K562 (cell line): ENCODE measurements around the gene PHF21A. TPM values are rescaled to one million over a fixed set of nuclear protein-coding genes. Genes with fewer than 3 reads are reported as not detected.

Experiments used
- ATAC-seq: fragments of 200-7000 bp; cut with Tn5 transposase; 3 replicates; pipeline ENCODE4 v1.9.1; 2020; ENCODE audit warnings: moderate library complexity
- BruUV-seq: library from RNA; stranded (reverse); fragments of 400-500 nt; replicated peaks from 2 replicates; lab custom pipeline; 2021; lab: Mats Ljungman, UMichigan
- CTCF ChIA-PET: fragments of 300-600 bp; formaldehyde crosslinking; extraction: SDS; loops from one replicate; lab custom pipeline; 2021; ENCODE audit warnings: low intra/inter-chr PET ratio; lab: Yijun Ruan, JAX
- POLR2A ChIA-PET: fragments of 300-600, 350-650 bp; sonication (Branson Sonifier 250); formaldehyde crosslinking; extraction: SDS; loops from one replicate; lab custom pipeline; 2021; ENCODE audit warnings: antibody characterized with exemption, inconsistent platforms; lab: Yijun Ruan, JAX
- DNase-seq, 4 experiments: peaks; one replicate each; pipeline versions ENCODE4 v3.0.0 to v3.0.0-alpha.2; 2011 to 2018; ENCODE audit warnings: low spot score in 3 of 4, mixed read lengths in 3 of 4; ENCODE audit errors: extremely low read depth in 1 of 4
- FAIRE-seq: peaks from 2 replicates; lab custom pipeline; 2011; peaks lifted over from hg19 to GRCh38; lab: Jason Lieb, UNC
- H2AFZ ChIP-seq: 2 replicates; pipeline ENCODE4 v1.6.0; 2011; ENCODE audit warnings: low read depth, low read length, control low read depth, inconsistent platforms
- H3K27ac ChIP-seq: fragments of 200-600 bp; 3 replicates; pipeline ENCODE4 v1.8.0; 2011; ENCODE audit warnings: low read depth, mild to moderate bottlenecking, control low read depth, inconsistent platforms, low read length, moderate library complexity, mixed read lengths; ENCODE audit errors: extremely low read depth
- H3K27me3 ChIP-seq, 2 experiments: fragments of 300-600 bp in 1 of 2; 2 replicates in 1 of 2; 3 replicates in 1 of 2; pipeline versions ENCODE4 v1.6.0 to v1.8.0; 2011; ENCODE audit warnings: inconsistent platforms in 2 of 2, low read length in 2 of 2, mild to moderate bottlenecking in 1 of 2, mixed read lengths in 1 of 2, moderate library complexity in 1 of 2; ENCODE audit not compliant: control insufficient read depth in 2 of 2, insufficient read depth in 2 of 2
- H3K36me3 ChIP-seq: fragments of 300-600 bp; 3 replicates; pipeline ENCODE4 v1.8.0; 2011; ENCODE audit warnings: mild to moderate bottlenecking, low read length, inconsistent platforms; ENCODE audit not compliant: control insufficient read depth, insufficient read depth
- H3K4me1 ChIP-seq, 2 experiments: fragments of 200-600 bp in 1 of 2; replicated peaks in 1 of 2; 2 replicates in 1 of 2; 3 replicates in 1 of 2; pipeline versions ENCODE4 v1.5.1 to v1.8.0; 2011; ENCODE audit warnings: inconsistent platforms in 2 of 2, low read length in 2 of 2, mild to moderate bottlenecking in 1 of 2, mixed read lengths in 1 of 2, moderate library complexity in 1 of 2; ENCODE audit not compliant: control insufficient read depth in 2 of 2, insufficient read depth in 2 of 2
- H3K4me2 ChIP-seq: 2 replicates; pipeline ENCODE4 v1.6.1; 2011; ENCODE audit warnings: low read length, control low read depth, inconsistent platforms, mixed read lengths; ENCODE audit not compliant: insufficient read depth
- H3K4me3 ChIP-seq: fragments of 200-600 bp; sonication (generic), shearing (Covaris generic); 2 replicates; pipeline ENCODE4 v1.5.1; 2016; ENCODE audit warnings: control low read depth, inconsistent platforms
- H3K79me2 ChIP-seq: fragments of 200-600 bp; 3 replicates; pipeline ENCODE4 v1.8.0; 2011; ENCODE audit warnings: low read length, inconsistent platforms; ENCODE audit not compliant: control insufficient read depth, insufficient read depth
- H3K9ac ChIP-seq, 2 experiments: 2 replicates each; pipeline versions ENCODE4 v1.6.0 to v1.6.1; 2011; ENCODE audit warnings: low read depth in 2 of 2, low read length in 2 of 2, control low read depth in 1 of 2, inconsistent platforms in 1 of 2, mild to moderate bottlenecking in 1 of 2, mixed read lengths in 1 of 2; ENCODE audit not compliant: insufficient read depth in 1 of 2
- H3K9me1 ChIP-seq: one replicate; pipeline ENCODE4 v1.6.0; 2011; ENCODE audit warnings: inconsistent platforms, mild to moderate bottlenecking, low read length, moderate library complexity; ENCODE audit not compliant: control insufficient read depth, insufficient read depth
- H3K9me3 ChIP-seq: replicated peaks from 2 replicates; pipeline ENCODE4 v1.5.1; 2011; ENCODE audit warnings: low read depth, low read length, inconsistent platforms; ENCODE audit not compliant: control insufficient read depth, insufficient read depth
- H4K20me1 ChIP-seq: replicated peaks from 2 replicates; pipeline ENCODE4 v1.6.1; 2011; ENCODE audit warnings: low read length, inconsistent platforms, mixed read lengths; ENCODE audit not compliant: control insufficient read depth, insufficient read depth
- KLF16 ChIP-seq: IDR thresholded peaks from 2 replicates; pipeline ENCODE4 v1.6.1; 2016; ENCODE audit warnings: antibody characterized with exemption
- MAX ChIP-seq: sonication (generic); formaldehyde crosslinking; IDR thresholded peaks from 2 replicates; pipeline ENCODE4 v1.9.0; 2022; ENCODE audit warnings: mild to moderate bottlenecking, missing genetic modification reagents
- ZFP30 ChIP-seq: fragments of 250-450 bp; sonication (Bioruptor Pico); IDR thresholded peaks from 2 replicates; pipeline ENCODE4 v1.8.0; 2022; ENCODE audit warnings: moderate library complexity, mild to moderate bottlenecking, inconsistent platforms, borderline replicate concordance
- ZFP36 ChIP-seq: fragments of 150-350 bp; IDR thresholded peaks from 2 replicates; pipeline ENCODE4 v1.6.1; 2018; ENCODE audit warnings: low read length, low read depth; ENCODE audit not compliant: partially characterized antibody
- ZNF134 ChIP-seq: fragments of 250-450 bp; sonication (Bioruptor Pico); conservative IDR thresholded peaks from 2 replicates; pipeline ENCODE4 v1.4.0; 2020
- ZNF75A ChIP-seq: fragments of 450-650 bp; formaldehyde crosslinking; IDR thresholded peaks from 2 replicates; pipeline ENCODE4 v1.4.0; 2020; ENCODE audit warnings: mild to moderate bottlenecking
- WGBS: fragments of 100-300 bp; shearing (Covaris generic); methylation state at CpG from one replicate; pipeline ENCODE4 v1.1.6; 2016; ENCODE audit warnings: low coverage, mixed read lengths; ENCODE audit not compliant: insufficient coverage; ENCODE audit errors: missing lambda C conversion rate; 5-methylcytosine and 5-hydroxymethylcytosine counted together
- in situ Hi-C: fragments of 300-500 bp; cut with MboI; formaldehyde crosslinking; loops from 4 replicates; pipeline ENCODE4 v1.15.0; 2018; ENCODE audit warnings: inconsistent platforms, mixed read lengths
- intact Hi-C: fragments of 100-400 bp; cut with micrococcal nuclease; formaldehyde crosslinking; loops from 2 replicates; pipeline ENCODE4 v1.14.2; 2022
- polyA plus RNA-seq, 8 experiments: library from polyadenylated mRNA; depleted of rRNA in 4 of 8; stranded (reverse) in 5 of 8; unstranded in 3 of 8; fragments of >200 nt; fragmentation: Nextera tagmentation in 2 of 8; fragmentation: Illumina TruSeq in 1 of 8; extraction: Ambion mirVana in 2 of 8; extraction: Trizol in 1 of 8; gene quantifications; 2 replicates each; pipeline versions ENCODE4 v1.2.1 to v1.2.3, GENCODE V29; 2011 to 2014; ENCODE audit warnings: inconsistent platforms in 1 of 8, missing spikeins in 1 of 8
- total RNA-seq, 7 experiments: library from RNA; depleted of rRNA in 6 of 7; stranded (reverse); fragments of >200 nt in 6 of 7; fragmentation: Illumina TruSeq in 2 of 7; extraction: Trizol in 2 of 7; gene quantifications; 2 replicates each; pipeline versions ENCODE4 v1.2.1 to v1.2.3, GENCODE V29; 2011 to 2021; ENCODE audit warnings: low replicate concordance in 1 of 7

The PHF21A gene
- total and polyA plus RNA-seq, 9 of the 15 experiments (the other 6 are each of a cell fraction or from before 2014, with no cell fraction given), result 1.5 to 32.4 (median 10.7) TPM

GRCh38 chr11:45894555-45895247 lies 226.6 kb downstream of the PHF21A start:
- FAIRE-seq, result no peak
- no peak for ATAC-seq
- no peak overlapping the region for H3K27ac ChIP-seq
- no peak overlapping the region for H3K4me3 ChIP-seq
- in situ Hi-C loops, result no loop called here
- no peak overlapping the region for H2AFZ ChIP-seq
- no peaks in the 10 kb centered on the region for H3K36me3 ChIP-seq
- TF ChIP-seq ZNF134 (CRISPR knock-in tag) (no peak), MAX (CRISPR knock-in tag) (0 out of 2 replicates have a peak, but pooled peaks have one; percentile 12), ZNF75A (no peak), ZFP36 (peak; percentile 70), ZFP30 (CRISPR knock-in tag) (no peak), KLF16 (no peak)
- ChIA-PET CTCF (no interaction called here), POLR2A (interaction anchor here (0.6 kb wide), 1 partner anchor 467 kb away, joined by 3 read pairs; no protein-coding TSS in a partner anchor)
- intact Hi-C loops, result no loop called here
- DNase-seq, result no peak
- no peak overlapping the region for H3K9ac ChIP-seq
- H3K4me2 ChIP-seq, result no peak overlapping the region
- H3K27me3 ChIP-seq, result no peaks in the 10 kb centered on the region; a peak in 2 of 5 replicates
- no TSS peak for BruUV-seq
- WGBS, result 21% methylated on average over 6 of the region's 6 CpGs
- no peaks in the 10 kb centered on the region for H3K9me3 ChIP-seq
- no peaks in the 10 kb centered on the region for H3K79me2 ChIP-seq
- no peaks in the 10 kb centered on the region for H3K9me1 ChIP-seq
- 0 out of 2 replicates have a peak, but pooled peaks cover 9% of the 10 kb centered on the region for H4K20me1 ChIP-seq
- H3K4me1 ChIP-seq, result peaks cover 6 to 21% of the 10 kb centered on the region in 2 experiments; a peak in 4 of 5 replicates
